ENCODE measurements around the gene PLEK. TPM values are rescaled to one million over a fixed set of nuclear protein-coding genes. Genes with fewer than 3 reads are reported as not detected.

Gene PLEK
- total RNA-seq, 3 donors from 2014 or later (not counting 1 experiment from before 2014, with no cell fraction given), result 307 to 368 (median 333) TPM

- no peaks in the 10 kb centered on the region for H3K36me3 Mint-ChIP-seq
- H3K4me1 ChIP-seq (ENCODE audit: control insufficient read depth, insufficient read depth, low read length), result peaks cover 26% of the 10 kb centered on the region
- no peaks in the 10 kb centered on the region for H3K27me3 Mint-ChIP-seq (ENCODE audit: low read depth in 2 of 2)
- no peak for TF ChIP-seq CTCF (IDR thresholded peaks at IDR 0.05)
- H3K9me3 Mint-ChIP-seq, result no peaks in the 10 kb centered on the region
- intact Hi-C loops (cut with micrococcal nuclease), result no loop called here
- no peaks in the 10 kb centered on the region for H3K9me3 ChIP-seq (ENCODE audit: control insufficient read depth, insufficient read depth, low read length)
- no peaks in the 10 kb centered on the region for H3K36me3 ChIP-seq (ENCODE audit: control insufficient read depth, insufficient read depth, low read length)
- peak overlapping the region in 1 of 2 donors; percentile 36 for H3K27ac Mint-ChIP-seq
- H3K4me1 Mint-ChIP-seq, result peaks cover 45 to 51% of the 10 kb centered on the region in 2 donors
- no peak for DNase-seq
- no peak for ATAC-seq
- no peak overlapping the region for H3K27ac ChIP-seq (ENCODE audit: low read length)
- H3K27me3 ChIP-seq (ENCODE audit: control insufficient read depth, insufficient read depth, low read length), result no peaks in the 10 kb centered on the region
- no peak overlapping the region for H3K4me3 Mint-ChIP-seq
- H3K4me3 ChIP-seq (ENCODE audit: low read length), result no peak overlapping the region
These were observed 69.9 kb downstream of the PLEK start for GRCh38 chr2:68434981-68435380.

- Mint-ChIP-seq H3K4me1 (peaks cover 51 to 54% of the 10 kb centered on the region in 2 donors), H3K27ac (peak overlapping the region in 1 of 2 donors; percentile 36), H3K36me3 (no peaks in the 10 kb centered on the region), H3K27me3 (ENCODE audit: low read depth in 2 of 2) (no peaks in the 10 kb centered on the region), H3K4me3 (no peak overlapping the region), H3K9me3 (no peaks in the 10 kb centered on the region)
- intact Hi-C loops (cut with micrococcal nuclease), result no loop called here
- DNase-seq (no peak), ATAC-seq (no peak)
- Histone ChIP-seq H3K36me3 (ENCODE audit: control insufficient read depth, insufficient read depth, low read length) (no peaks in the 10 kb centered on the region), H3K4me3 (ENCODE audit: low read length) (no peak overlapping the region), H3K27me3 (ENCODE audit: control insufficient read depth, insufficient read depth, low read length) (no peaks in the 10 kb centered on the region), H3K4me1 (ENCODE audit: control insufficient read depth, insufficient read depth, low read length) (peaks cover 32% of the 10 kb centered on the region), H3K27ac (ENCODE audit: low read length) (no peak overlapping the region), H3K9me3 (ENCODE audit: control insufficient read depth, insufficient read depth, low read length) (no peaks in the 10 kb centered on the region)
- no peak for TF ChIP-seq CTCF (IDR thresholded peaks at IDR 0.05)
These were observed 70.5 kb downstream of the PLEK start for GRCh38 chr2:68435615-68436014.

GRCh38 chr2:68436270-68436669, 71.2 kb downstream of the PLEK start:
- Histone ChIP-seq H3K36me3 (ENCODE audit: control insufficient read depth, insufficient read depth, low read length) (no peaks in the 10 kb centered on the region), H3K9me3 (ENCODE audit: control insufficient read depth, insufficient read depth, low read length) (no peaks in the 10 kb centered on the region), H3K4me1 (ENCODE audit: control insufficient read depth, insufficient read depth, low read length) (peaks cover 37% of the 10 kb centered on the region), H3K27me3 (ENCODE audit: control insufficient read depth, insufficient read depth, low read length) (no peaks in the 10 kb centered on the region), H3K27ac (ENCODE audit: low read length) (no peak overlapping the region), H3K4me3 (ENCODE audit: low read length) (no peak overlapping the region)
- ATAC-seq, result no peak
- no peak for DNase-seq
- peaks cover 54 to 60% of the 10 kb centered on the region in 2 donors for H3K4me1 Mint-ChIP-seq
- intact Hi-C loops (cut with micrococcal nuclease), result no loop called here
- whole genome bisulfite sequencing (ENCODE audit: insufficient coverage), result 94% methylated on average over 4 of the region's 4 CpGs
- no peak for TF ChIP-seq CTCF (IDR thresholded peaks at IDR 0.05)
- H3K27me3 Mint-ChIP-seq (ENCODE audit: low read depth in 2 of 2), result no peaks in the 10 kb centered on the region
- H3K27ac Mint-ChIP-seq, result peak overlapping the region in 1 of 2 donors; percentile 36
- H3K9me3 Mint-ChIP-seq, result no peaks in the 10 kb centered on the region
- no peak overlapping the region for H3K4me3 Mint-ChIP-seq
- no peaks in the 10 kb centered on the region for H3K36me3 Mint-ChIP-seq

Measured in natural killer cell (primary cell).